Hepatocyte (in vitro differentiated cells): ENCODE measurements around the gene CDV3. TPM values are rescaled to one million over a fixed set of nuclear protein-coding genes. Genes with fewer than 3 reads are reported as not detected.

Experiments
- DNase-seq: peaks from one replicate; pipeline ENCODE4 v3.0.0-alpha.2; 2016; ENCODE audit warnings: low spot score
- H2AFZ ChIP-seq: fragments of 200-600 bp; sonication (generic); 2 replicates; pipeline ENCODE4 v1.6.0; 2016; ENCODE audit warnings: antibody characterized with exemption, mild to moderate bottlenecking
- H3K27ac ChIP-seq: fragments of 200-600 bp; sonication (generic); 2 replicates; pipeline ENCODE4 v1.5.1; 2016; ENCODE audit warnings: mild to moderate bottlenecking
- H3K27me3 ChIP-seq: fragments of 200-600 bp; sonication (generic); 2 replicates; pipeline ENCODE4 v1.6.1; 2016
- H3K36me3 ChIP-seq: fragments of 200-600 bp; sonication (generic); replicated peaks from 2 replicates; pipeline ENCODE4 v1.5.1; 2016; ENCODE audit warnings: low read depth; ENCODE audit not compliant: insufficient read depth
- H3K4me1 ChIP-seq: fragments of 200-600 bp; sonication (generic); 2 replicates; pipeline ENCODE4 v1.5.1; 2016; ENCODE audit warnings: mild to moderate bottlenecking, moderate library complexity; ENCODE audit not compliant: insufficient read depth
- H3K4me2 ChIP-seq: fragments of 200-600 bp; sonication (generic); 2 replicates; pipeline ENCODE4 v1.6.0; 2016
- H3K4me3 ChIP-seq: fragments of 200-600 bp; sonication (generic); 2 replicates; pipeline ENCODE4 v1.5.1; 2016; ENCODE audit warnings: mild to moderate bottlenecking
- H3K79me2 ChIP-seq: fragments of 200-600 bp; sonication (generic); 2 replicates; pipeline ENCODE4 v1.6.0; 2017; ENCODE audit warnings: mild to moderate bottlenecking
- H3K9me2 ChIP-seq: fragments of 200-600 bp; sonication (generic); replicated peaks from 2 replicates; pipeline ENCODE4 v1.6.0; 2017; ENCODE audit warnings: mild to moderate bottlenecking; ENCODE audit not compliant: insufficient read depth
- H3K9me3 ChIP-seq: fragments of 200-600 bp; sonication (generic); 2 replicates; pipeline ENCODE4 v1.5.1; 2016; ENCODE audit warnings: low read depth, mild to moderate bottlenecking
- H4K20me1 ChIP-seq: fragments of 200-600 bp; sonication (generic); 2 replicates; pipeline ENCODE4 v1.6.0; 2016; ENCODE audit warnings: mild to moderate bottlenecking; ENCODE audit not compliant: insufficient read depth, poor library complexity, severe bottlenecking
- CTCF ChIP-seq: fragments of 200-600 bp; sonication (generic); IDR thresholded peaks from 2 replicates; pipeline ENCODE4 v1.5.1; 2016; ENCODE audit warnings: antibody characterized with exemption, mild to moderate bottlenecking; ENCODE audit not compliant: poor library complexity
- EZH2 ChIP-seq: fragments of 200-600 bp; sonication (generic); IDR thresholded peaks from 2 replicates; pipeline ENCODE4 v1.6.1; 2016; ENCODE audit warnings: antibody characterized with exemption, mild to moderate bottlenecking, borderline replicate concordance
- EZH2phosphoT487 ChIP-seq: fragments of 200-600 bp; sonication (generic); IDR thresholded peaks from one replicate; pipeline ENCODE4 v1.6.1; 2018; ENCODE audit warnings: antibody characterized with exemption, mild to moderate bottlenecking, low read depth, moderate library complexity; ENCODE audit not compliant: unreplicated experiment, severe bottlenecking
- WGBS: methylation state at CpG from one replicate; pipeline ENCODE4 v1.1.6; 2016; ENCODE audit warnings: low lambda C conversion rate; ENCODE audit errors: missing lambda C conversion rate; 5-methylcytosine and 5-hydroxymethylcytosine counted together
- polyA plus RNA-seq: library from polyadenylated mRNA; unstranded; fragments of >200 nt; fragmentation: Nextera tagmentation; extraction: Ambion mirVana; gene quantifications from 2 replicates; pipeline ENCODE4 v1.2.1, GENCODE V29; 2016
- total RNA-seq: library from RNA; depleted of rRNA; stranded (reverse); fragments of >200 nt; gene quantifications from 2 replicates; pipeline ENCODE4 v1.2.3, GENCODE V29; 2014

Gene CDV3
- total and polyA plus RNA-seq, 2 experiments from 2014 or later: 97.6 to 243 TPM

GRCh38 chr3:133576169-133576568 lies 2.7 kb downstream of the CDV3 start:
- Histone ChIP-seq H3K4me3 (peak overlapping the region; percentile 88), H3K79me2 (peaks cover 69% of the 10 kb centered on the region), H3K4me1 (peaks cover 25% of the 10 kb centered on the region), H3K9me2 (no peaks in the 10 kb centered on the region), H3K4me2 (peak overlapping the region; percentile 88), H3K36me3 (peaks cover 4% of the 10 kb centered on the region), H3K9me3 (no peaks in the 10 kb centered on the region), H3K27ac (peak overlapping the region; percentile 7), H3K27me3 (no peaks in the 10 kb centered on the region), H4K20me1 (peaks cover 66% of the 10 kb centered on the region), H2AFZ (no peak overlapping the region)
- DNase-seq: no peak
- TF ChIP-seq EZH2phosphoT487: no peak
- no peak for TF ChIP-seq CTCF
- TF ChIP-seq EZH2: no peak
- WGBS: 59% methylated on average over 3 of the region's 3 CpGs

GRCh38 chr3:133578548-133579191 lies 5.2 kb downstream of the CDV3 start:
- Histone ChIP-seq H3K9me3 (no peaks in the 10 kb centered on the region), H3K9me2 (no peaks in the 10 kb centered on the region), H4K20me1 (peaks cover 90% of the 10 kb centered on the region), H3K4me3 (no peak overlapping the region), H2AFZ (no peak overlapping the region), H3K27ac (peak overlapping the region; percentile 15), H3K4me2 (peak overlapping the region; percentile 88), H3K27me3 (no peaks in the 10 kb centered on the region), H3K4me1 (peaks cover 19% of the 10 kb centered on the region), H3K36me3 (peaks cover 5% of the 10 kb centered on the region), H3K79me2 (peaks cover 92% of the 10 kb centered on the region)
- WGBS: 14% methylated on average over 1 of the region's 1 CpG
- TF ChIP-seq EZH2phosphoT487 (no peak), CTCF (peak; percentile 51)
- DNase-seq: peak; percentile 43

GRCh38 chr3:133583396-133583795 lies 9.9 kb downstream of the CDV3 start:
- DNase-seq: no peak
- Histone ChIP-seq H3K79me2 (peaks cover 64% of the 10 kb centered on the region), H3K9me2 (no peaks in the 10 kb centered on the region), H4K20me1 (peaks cover 73% of the 10 kb centered on the region), H3K36me3 (peaks cover 4% of the 10 kb centered on the region), H2AFZ (no peak overlapping the region), H3K27me3 (no peaks in the 10 kb centered on the region), H3K4me2 (no peak overlapping the region), H3K4me1 (peaks cover 1% of the 10 kb centered on the region), H3K4me3 (no peak overlapping the region), H3K27ac (no peak overlapping the region), H3K9me3 (no peaks in the 10 kb centered on the region)
- TF ChIP-seq CTCF: no peak
- TF ChIP-seq EZH2phosphoT487: no peak
- TF ChIP-seq EZH2: no peak
- 98% methylated on average over 6 of the region's 6 CpGs for WGBS

GRCh38 chr3:133588035-133588434 lies 14.5 kb downstream of the CDV3 start:
- no peak for DNase-seq
- peaks cover 21% of the 10 kb centered on the region for H3K79me2 ChIP-seq
- peaks cover 4% of the 10 kb centered on the region for H3K36me3 ChIP-seq
- 97% methylated on average over 4 of the region's 4 CpGs for WGBS
- H3K27ac ChIP-seq: no peak overlapping the region
- H3K27me3 ChIP-seq: no peaks in the 10 kb centered on the region
- H3K4me1 ChIP-seq: no peaks in the 10 kb centered on the region
- no peak overlapping the region for H3K4me2 ChIP-seq
- H3K4me3 ChIP-seq: no peak overlapping the region
- H4K20me1 ChIP-seq: peaks cover 38% of the 10 kb centered on the region
- H3K9me3 ChIP-seq: no peaks in the 10 kb centered on the region
- TF ChIP-seq EZH2phosphoT487 (no peak), EZH2 (no peak), CTCF (no peak)
- no peaks in the 10 kb centered on the region for H3K9me2 ChIP-seq
- H2AFZ ChIP-seq: no peak overlapping the region
